Head of caudate nucleus (tissue), 42 donors: ENCODE measurements around the gene TMEM161B.
"Not testable (repeated sequence)": the region's sequence is repeated elsewhere in the genome, so short reads cannot be mapped to it uniquely, and the experiment has no call there.

ENCODE experiments used
- DNase-seq, 42 donors: peaks; one replicate each; pipeline versions ENCODE4 v3.0.0 to v3.0.0-alpha.2; 2020 to 2021; ENCODE audit warnings: mixed read lengths in 7 of 42
- intact Hi-C: fragments of 100-400 bp; cut with DNase I; formaldehyde crosslinking; loops from one replicate; pipeline ENCODE4 v1.15.0; 2022

TMEM161B gene

GRCh38 chr5:88251048-88251711 is 17.5 kb downstream of the TMEM161B start:
- DNase-seq: no peak
- intact Hi-C loops: no loop called here

- no peak for DNase-seq
- intact Hi-C loops: no loop called here
Observed at GRCh38 chr5:88250010-88250409, 18.6 kb downstream of the TMEM161B start.

GRCh38 chr5:88248743-88249540 is 19.7 kb downstream of the TMEM161B start:
- no peak for DNase-seq
- intact Hi-C loops: no loop called here

GRCh38 chr5:88248094-88248493 is 20.6 kb downstream of the TMEM161B start:
- no peak for DNase-seq
- intact Hi-C loops: no loop called here

GRCh38 chr5:88245893-88246244 is 22.8 kb downstream of the TMEM161B start:
- DNase-seq: no peak
- intact Hi-C loops: no loop called here

GRCh38 chr5:88245241-88245892 is 23.3 kb downstream of the TMEM161B start:
- no peak for DNase-seq
- intact Hi-C loops: no loop called here

GRCh38 chr5:88244686-88245085 is 24.0 kb downstream of the TMEM161B start:
- intact Hi-C loops: no loop called here
- no peak for DNase-seq

GRCh38 chr5:88243493-88243892 is 25.2 kb downstream of the TMEM161B start:
- intact Hi-C loops, DNase-seq: not testable (repeated sequence)

GRCh38 chr5:88238732-88239131 is 29.9 kb downstream of the TMEM161B start:
- intact Hi-C loops: no loop called here
- no peak for DNase-seq

GRCh38 chr5:88236866-88237642 is 31.6 kb downstream of the TMEM161B start:
- no peak for DNase-seq

GRCh38 chr5:88235828-88236227 is 32.8 kb downstream of the TMEM161B start:
- no peak for DNase-seq
- intact Hi-C loops: no loop called here

More at GRCh38 chr5:88236866-88237642, 31.6 kb downstream of the TMEM161B start:
- intact Hi-C loops: no loop called here

GRCh38 chr5:88235346-88235745 is 33.3 kb downstream of the TMEM161B start:
- no peak for DNase-seq
- intact Hi-C loops: no loop called here

- intact Hi-C loops: no loop called here
- DNase-seq: no peak
Observed at GRCh38 chr5:88230546-88231066, 38.0 kb downstream of the TMEM161B start.

- intact Hi-C loops: no loop called here
- DNase-seq: no peak
Observed at GRCh38 chr5:88226881-88227450, 41.7 kb downstream of the TMEM161B start.

- intact Hi-C loops: no loop called here
- DNase-seq: no peak
Observed at GRCh38 chr5:88214655-88215054, 54.0 kb downstream of the TMEM161B start.

GRCh38 chr5:88207575-88207974 is 61.1 kb downstream of the TMEM161B start:
- DNase-seq: no peak
- intact Hi-C loops: no loop called here

- peak in 22 of 42 donors; percentile 4 to 69 (median 30) for DNase-seq
- intact Hi-C loops: no loop called here
Observed at GRCh38 chr5:88203981-88204750, 64.5 kb downstream of the TMEM161B start.

GRCh38 chr5:88195636-88196035 is 73.0 kb downstream of the TMEM161B start:
- intact Hi-C loops: no loop called here
- no peak for DNase-seq
